SK-N-SH treated with all-trans-retinoic acid at 6 μM for 48 hours (cell line): Measurements from ENCODE around the gene CELF4.

Experiments
- CREB5 ChIP-seq: fragments of 250-450 bp; sonication (Bioruptor Pico); IDR thresholded peaks from 2 replicates; pipeline ENCODE4 v1.5.1; 2020; ENCODE audit warnings: low read depth, mild to moderate bottlenecking, moderate library complexity
- ISL1 ChIP-seq: fragments of 250-450 bp; sonication (Bioruptor Pico); IDR thresholded peaks from 2 replicates; pipeline ENCODE4 v2.1.2; 2022; ENCODE audit warnings: mild to moderate bottlenecking, moderate library complexity
- OSR1 ChIP-seq: fragments of 250-450 bp; sonication (Bioruptor Pico); IDR thresholded peaks from 2 replicates; pipeline ENCODE4 v1.8.0; 2022; ENCODE audit warnings: moderate library complexity, mild to moderate bottlenecking, inconsistent platforms
- ZFP3 ChIP-seq: fragments of 250-450 bp; sonication (Bioruptor Pico); IDR thresholded peaks from 2 replicates; pipeline ENCODE4 v1.5.0; 2020; ENCODE audit warnings: mild to moderate bottlenecking, moderate library complexity

DNA sequence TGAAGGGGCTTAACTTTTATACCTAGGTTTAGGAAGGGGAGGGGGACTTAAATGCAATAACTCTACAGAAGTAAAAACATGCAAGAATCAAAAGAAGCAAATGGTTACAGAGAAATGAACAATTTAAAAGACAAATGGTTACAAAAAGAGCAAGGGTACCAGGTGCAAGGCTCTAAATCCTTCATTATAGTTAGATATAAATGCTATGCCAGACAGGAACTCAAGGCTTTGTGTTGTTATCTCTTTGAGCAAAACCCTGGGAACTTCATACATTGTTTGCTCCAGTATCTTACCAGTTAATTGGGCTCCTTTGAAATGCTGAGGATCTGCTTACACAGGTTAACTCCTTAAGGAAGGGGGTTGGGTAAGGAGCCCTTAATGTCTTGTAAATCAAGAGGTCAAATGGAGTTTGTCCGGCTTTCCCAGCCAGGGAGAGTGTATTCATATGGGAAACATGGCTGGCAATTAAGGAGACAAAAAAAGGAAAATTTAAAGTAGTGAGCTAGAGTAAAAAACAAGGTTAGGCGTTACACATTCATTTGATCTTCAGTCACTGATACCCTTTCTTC lies 347.5 kb downstream of the CELF4 start:
- no peak for TF ChIP-seq OSR1 (CRISPR knock-in tag)
- no peak for TF ChIP-seq ZFP3
- TF ChIP-seq CREB5, result no peak
- no peak for TF ChIP-seq ISL1 (CRISPR knock-in tag)
